ENCODE measurements around the gene IQCM.

IQCM gene

GRCh38 chr4:149690726-149691125 lies 124.9 kb downstream of the IQCM start:
- no peak for DNase-seq (ENCODE audit: extremely low spot score)
- CTCF ChIA-PET: interaction anchor here (1.6 kb wide), 1 partner anchor 10 kb away, joined by 3 read pairs; no protein-coding TSS in a partner anchor
- no peak for TF ChIP-seq CTCF (IDR thresholded peaks at IDR 0.05; ENCODE audit: control extremely low read depth, extremely low read depth, low read depth, missing control alignments)
- POLR2A ChIA-PET: no interaction called here

GRCh38 chr4:149684516-149684915 lies 131.1 kb downstream of the IQCM start:
- DNase-seq (ENCODE audit: extremely low spot score): no peak
- ChIA-PET POLR2A (no interaction called here), CTCF (interaction anchor here (0.9 to 1.4 kb wide), 2 partner anchors 9 to 22 kb away, joined by 3 to 5 read pairs; no protein-coding TSS in a partner anchor)
- TF ChIP-seq CTCF (IDR thresholded peaks at IDR 0.05; ENCODE audit: control extremely low read depth, extremely low read depth, low read depth, missing control alignments): no peak

- no peak for TF ChIP-seq CTCF (IDR thresholded peaks at IDR 0.05; ENCODE audit: control extremely low read depth, extremely low read depth, low read depth, missing control alignments)
- no peak for DNase-seq (ENCODE audit: extremely low spot score)
- CTCF ChIA-PET: interaction anchor here (1.1 kb wide), 1 partner anchor 9 kb away, joined by 3 read pairs; no protein-coding TSS in a partner anchor
- POLR2A ChIA-PET: no interaction called here
These were observed 139.6 kb downstream of the IQCM start for GRCh38 chr4:149676076-149676475.

GRCh38 chr4:149645790-149646189 lies 169.9 kb downstream of the IQCM start:
- no peak for DNase-seq (ENCODE audit: extremely low spot score)
- ChIA-PET CTCF (no interaction called here), POLR2A (no interaction called here)
- TF ChIP-seq CTCF (IDR thresholded peaks at IDR 0.05; ENCODE audit: control extremely low read depth, extremely low read depth, low read depth, missing control alignments): no peak

DNA sequence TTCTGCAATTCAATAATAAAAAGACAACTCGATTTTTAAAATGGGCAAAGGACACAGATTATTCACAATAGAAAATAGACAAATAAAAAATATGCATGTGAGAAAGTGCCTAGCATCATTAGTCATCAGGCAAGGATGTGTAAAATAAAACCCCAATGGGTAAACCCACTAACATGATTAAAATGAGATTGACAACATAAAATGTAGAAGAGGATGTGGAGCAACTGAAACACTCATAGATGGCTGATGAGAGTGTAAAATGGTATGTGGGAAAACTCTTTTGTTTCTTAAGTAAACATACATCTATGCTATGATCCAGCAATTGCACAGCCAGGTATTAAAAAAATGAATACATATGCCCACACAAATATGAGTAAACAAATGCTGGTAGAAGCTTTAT lies 177.6 kb downstream of the IQCM start:
- POLR2A ChIA-PET: no interaction called here
- CTCF ChIA-PET: interaction anchor here (0.8 kb wide), 1 partner anchor 30 kb away, joined by 3 read pairs; no protein-coding TSS in a partner anchor
- no peak for TF ChIP-seq CTCF (IDR thresholded peaks at IDR 0.05; ENCODE audit: control extremely low read depth, extremely low read depth, low read depth, missing control alignments)
- DNase-seq (ENCODE audit: extremely low spot score): no peak

DNA sequence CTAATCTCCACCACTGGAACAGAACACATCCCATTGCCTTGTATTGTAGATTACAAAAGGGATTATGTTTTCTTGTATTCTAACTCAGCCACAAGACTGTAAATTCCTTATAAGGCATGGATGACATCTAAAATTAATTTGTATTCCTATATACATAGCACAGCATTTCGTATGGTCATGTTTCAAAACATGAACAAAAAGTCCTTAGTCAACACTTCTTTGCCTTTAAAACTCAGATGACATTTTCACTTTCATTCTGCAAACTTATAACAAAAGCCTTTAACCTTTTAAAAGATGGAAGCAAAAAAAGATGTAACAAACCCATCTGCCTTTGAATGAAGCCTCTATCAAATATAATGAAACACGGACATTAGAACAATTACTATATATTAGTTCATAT lies 181.3 kb downstream of the IQCM start:
- CTCF ChIA-PET: no interaction called here
- POLR2A ChIA-PET: no interaction called here
- DNase-seq (ENCODE audit: extremely low spot score): no peak
- TF ChIP-seq CTCF (IDR thresholded peaks at IDR 0.05; ENCODE audit: control extremely low read depth, extremely low read depth, low read depth, missing control alignments): no peak

DNA sequence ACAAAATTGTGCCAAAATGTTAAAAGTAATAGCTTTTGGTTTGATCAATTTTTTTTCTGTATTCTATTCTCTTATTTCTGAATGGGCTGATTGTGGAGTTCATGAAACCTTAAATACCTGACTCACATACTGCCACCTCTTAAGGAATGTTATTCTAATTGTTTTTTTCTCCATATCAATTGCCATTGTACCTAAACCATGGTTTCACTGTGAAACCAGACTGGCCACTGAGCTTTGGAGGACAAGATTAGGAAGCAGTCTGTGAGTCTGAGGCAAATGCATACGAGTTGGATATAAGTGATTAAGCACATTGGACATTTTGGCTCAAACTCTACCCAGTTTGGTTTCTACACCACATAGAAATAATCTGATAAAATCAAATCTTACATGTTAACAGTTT lies 184.0 kb downstream of the IQCM start:
- DNase-seq (ENCODE audit: extremely low spot score): no peak
- ChIA-PET CTCF (interaction anchor here (1.1 to 1.3 kb wide), 2 partner anchors 9 to 17 kb away, joined by 3 read pairs; no protein-coding TSS in a partner anchor), POLR2A (no interaction called here)
- no peak for TF ChIP-seq CTCF (IDR thresholded peaks at IDR 0.05; ENCODE audit: control extremely low read depth, extremely low read depth, low read depth, missing control alignments)

Data from GM10248 (cell line).